ENCODE data around the gene GHSR.

GRCh38 chr3:172407872-172408271, 40.4 kb downstream of the GHSR start:
- TF ChIP-seq, protein P1, sequence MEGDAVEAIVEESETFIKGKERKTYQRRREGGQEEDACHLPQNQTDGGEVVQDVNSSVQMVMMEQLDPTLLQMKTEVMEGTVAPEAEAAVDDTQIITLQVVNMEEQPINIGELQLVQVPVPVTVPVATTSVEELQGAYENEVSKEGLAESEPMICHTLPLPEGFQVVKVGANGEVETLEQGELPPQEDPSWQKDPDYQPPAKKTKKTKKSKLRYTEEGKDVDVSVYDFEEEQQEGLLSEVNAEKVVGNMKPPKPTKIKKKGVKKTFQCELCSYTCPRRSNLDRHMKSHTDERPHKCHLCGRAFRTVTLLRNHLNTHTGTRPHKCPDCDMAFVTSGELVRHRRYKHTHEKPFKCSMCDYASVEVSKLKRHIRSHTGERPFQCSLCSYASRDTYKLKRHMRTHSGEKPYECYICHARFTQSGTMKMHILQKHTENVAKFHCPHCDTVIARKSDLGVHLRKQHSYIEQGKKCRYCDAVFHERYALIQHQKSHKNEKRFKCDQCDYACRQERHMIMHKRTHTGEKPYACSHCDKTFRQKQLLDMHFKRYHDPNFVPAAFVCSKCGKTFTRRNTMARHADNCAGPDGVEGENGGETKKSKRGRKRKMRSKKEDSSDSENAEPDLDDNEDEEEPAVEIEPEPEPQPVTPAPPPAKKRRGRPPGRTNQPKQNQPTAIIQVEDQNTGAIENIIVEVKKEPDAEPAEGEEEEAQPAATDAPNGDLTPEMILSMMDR (IDR thresholded peaks at IDR 0.05) = no peak
- TF ChIP-seq POLR2AphosphoS5 (IDR thresholded peaks at IDR 0.05) (no peak), POLR2A (IDR thresholded peaks at IDR 0.05) (no peak), EP300 (IDR thresholded peaks at IDR 0.05) (no peak)

All from upper lobe of left lung (tissue), 4 donors.